GM13976 (cell line): ENCODE measurements around the gene DENND5B.

ENCODE experiments used
- DNase-seq: peaks from one replicate; pipeline ENCODE4 v3.0.0; 2012; ENCODE audit warnings: low spot score
- in situ Hi-C: fragments of 300-500 bp; cut with MboI; formaldehyde crosslinking; loops from one replicate; pipeline ENCODE4 v1.12.0; 2022; ENCODE audit warnings: low sequenced_read_pairs, mixed read lengths, inconsistent platforms; ENCODE audit not compliant: unreplicated experiment
- TF ChIP-seq, protein P1 (sequence below): IDR thresholded peaks from 2 replicates; pipeline ENCODE4 v1.5.1; 2012; ENCODE audit warnings: borderline replicate concordance, mild to moderate bottlenecking; ENCODE audit not compliant: insufficient read depth; ENCODE audit errors: extremely low read depth, missing control alignments, control extremely low read depth

Gene DENND5B

DNA sequence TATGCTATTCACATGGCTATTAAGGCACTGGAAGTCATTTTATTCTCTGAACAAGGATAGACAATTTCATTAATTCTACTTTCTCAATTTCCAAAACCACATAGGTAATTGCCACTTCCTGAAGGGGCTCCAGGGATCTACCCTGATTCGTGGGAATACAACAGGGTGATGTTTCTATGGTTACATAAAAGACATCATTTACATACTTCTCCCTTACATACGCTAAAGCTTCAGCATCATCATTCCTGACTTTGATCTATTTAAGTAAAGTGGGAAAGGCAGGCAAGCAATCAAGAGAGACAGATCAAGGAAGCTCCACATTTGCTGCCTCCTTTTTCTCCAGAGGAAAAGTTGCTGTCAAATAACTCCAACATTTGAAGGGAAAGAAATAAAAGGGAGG lies 146.2 kb downstream of the DENND5B start:
- in situ Hi-C loops, result no loop called here
- TF ChIP-seq, protein P1, sequence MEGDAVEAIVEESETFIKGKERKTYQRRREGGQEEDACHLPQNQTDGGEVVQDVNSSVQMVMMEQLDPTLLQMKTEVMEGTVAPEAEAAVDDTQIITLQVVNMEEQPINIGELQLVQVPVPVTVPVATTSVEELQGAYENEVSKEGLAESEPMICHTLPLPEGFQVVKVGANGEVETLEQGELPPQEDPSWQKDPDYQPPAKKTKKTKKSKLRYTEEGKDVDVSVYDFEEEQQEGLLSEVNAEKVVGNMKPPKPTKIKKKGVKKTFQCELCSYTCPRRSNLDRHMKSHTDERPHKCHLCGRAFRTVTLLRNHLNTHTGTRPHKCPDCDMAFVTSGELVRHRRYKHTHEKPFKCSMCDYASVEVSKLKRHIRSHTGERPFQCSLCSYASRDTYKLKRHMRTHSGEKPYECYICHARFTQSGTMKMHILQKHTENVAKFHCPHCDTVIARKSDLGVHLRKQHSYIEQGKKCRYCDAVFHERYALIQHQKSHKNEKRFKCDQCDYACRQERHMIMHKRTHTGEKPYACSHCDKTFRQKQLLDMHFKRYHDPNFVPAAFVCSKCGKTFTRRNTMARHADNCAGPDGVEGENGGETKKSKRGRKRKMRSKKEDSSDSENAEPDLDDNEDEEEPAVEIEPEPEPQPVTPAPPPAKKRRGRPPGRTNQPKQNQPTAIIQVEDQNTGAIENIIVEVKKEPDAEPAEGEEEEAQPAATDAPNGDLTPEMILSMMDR, result no peak
- no peak for DNase-seq

DNA sequence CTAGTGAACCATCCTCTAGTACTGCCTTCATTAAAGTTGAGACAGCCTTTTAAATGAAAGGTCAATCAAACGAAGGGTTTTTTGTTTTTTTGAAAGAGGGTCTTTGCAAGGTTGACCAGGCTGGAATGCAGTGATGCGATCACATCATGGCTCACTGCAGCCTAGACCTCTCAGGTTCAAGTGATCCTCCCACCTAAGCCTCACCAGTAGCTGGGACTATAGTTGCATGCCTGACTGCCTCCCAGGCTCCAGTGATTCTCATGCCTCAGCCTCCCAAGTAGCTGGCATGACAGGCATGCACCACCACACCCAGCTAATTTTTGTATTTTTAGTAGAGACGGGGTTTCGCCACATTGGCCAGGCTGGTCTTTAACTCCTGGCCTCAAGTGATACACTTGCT lies 150.3 kb downstream of the DENND5B start:
- DNase-seq, result no peak
- TF ChIP-seq, protein P1, result no peak

DNA sequence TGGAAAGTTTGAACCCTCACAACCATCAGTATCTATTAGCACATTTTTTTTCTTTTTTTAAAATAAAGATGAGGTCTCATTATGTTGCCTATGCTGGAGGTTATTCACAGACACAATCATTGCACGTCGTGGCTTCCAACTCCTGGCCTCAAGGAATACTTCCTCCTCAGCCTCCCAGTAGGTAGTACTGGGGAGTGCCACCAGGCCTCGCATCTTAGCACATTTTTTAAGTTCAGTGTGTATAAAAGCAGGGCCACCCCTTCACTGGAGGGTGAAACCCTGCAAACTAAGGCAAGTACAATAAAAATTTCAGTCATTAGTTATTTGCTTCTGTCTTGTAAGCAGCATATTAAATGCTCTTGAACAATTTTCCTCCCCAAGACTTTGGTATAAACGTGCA lies 150.8 kb downstream of the DENND5B start:
- no peak for DNase-seq
- TF ChIP-seq, protein P1, result no peak
- in situ Hi-C loops, result no loop called here

More for the DNA sequence above, 150.3 kb downstream of the DENND5B start:
- in situ Hi-C loops, result no loop called here

DNA sequence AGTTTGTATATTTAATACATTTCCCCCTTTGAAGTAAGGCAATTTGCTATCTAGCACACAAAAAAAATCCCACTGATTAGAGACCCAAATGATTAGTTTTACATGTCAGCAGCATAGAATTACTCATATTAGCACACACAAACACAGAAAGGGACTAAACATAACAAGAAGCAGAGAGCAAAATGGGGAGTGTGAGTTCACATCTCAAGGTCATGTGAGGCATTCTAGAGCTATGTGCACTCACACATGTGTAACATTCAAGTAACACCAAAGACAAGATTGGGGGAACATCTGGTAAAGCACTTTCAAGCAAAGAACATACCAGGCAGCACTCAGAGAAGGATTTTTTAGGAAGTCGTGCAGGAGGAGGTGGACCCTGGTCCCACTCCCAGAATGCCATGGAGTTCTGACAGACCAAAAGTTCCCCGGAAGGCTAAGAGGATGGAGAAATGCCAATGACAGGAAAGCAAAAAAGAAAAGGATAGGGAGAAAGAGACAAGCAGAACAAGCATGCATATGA lies 159.2 kb downstream of the DENND5B start:
- DNase-seq, result no peak
- in situ Hi-C loops, result no loop called here
- TF ChIP-seq, protein P1, result no peak

DNA sequence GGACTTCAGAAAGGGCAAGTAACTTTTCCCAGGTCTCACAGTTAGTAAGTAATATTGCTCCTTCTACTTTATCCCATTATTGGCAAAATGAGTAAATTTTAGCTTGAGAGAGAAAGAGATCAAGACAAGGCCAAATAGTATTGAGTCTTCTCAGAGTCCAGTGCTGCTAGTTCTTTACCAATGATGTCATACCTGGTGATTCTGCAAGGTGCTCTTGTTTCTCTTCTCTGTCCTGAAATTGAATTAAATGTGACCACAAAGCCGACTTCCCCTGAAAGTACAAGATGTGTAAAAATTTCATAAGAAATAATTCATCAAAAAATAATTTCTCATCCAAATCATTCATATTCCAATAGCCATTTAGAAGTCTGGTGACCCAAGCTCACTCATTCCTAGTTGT lies 167.5 kb downstream of the DENND5B start:
- in situ Hi-C loops, result no loop called here
- TF ChIP-seq, protein P1, result no peak
- no peak for DNase-seq

DNA sequence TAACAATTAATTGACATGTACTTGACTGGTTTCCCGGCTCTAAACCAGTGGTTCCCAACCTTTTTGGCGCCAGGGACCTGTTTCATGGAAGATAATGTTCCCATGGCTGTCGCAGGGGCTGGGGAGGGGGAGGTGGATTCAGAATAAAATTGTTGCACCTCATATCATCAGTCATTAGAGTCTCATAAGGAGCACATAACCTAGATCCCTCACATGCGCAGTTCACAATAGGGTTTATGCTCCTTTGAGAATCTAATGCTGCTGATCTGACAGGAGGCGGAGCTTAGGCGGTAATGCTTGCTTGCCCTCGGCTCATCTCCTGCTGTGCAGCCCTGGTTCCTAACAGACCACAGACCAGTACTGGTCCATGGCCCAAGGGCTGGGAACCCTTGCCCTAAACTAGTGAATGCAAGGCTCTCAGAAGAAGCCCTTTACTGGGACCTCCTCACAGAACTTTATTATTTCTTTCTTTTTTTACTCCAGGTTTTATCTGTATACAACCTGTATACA lies 178.6 kb downstream of the DENND5B start:
- DNase-seq, result no peak
- TF ChIP-seq, protein P1, result no peak
- in situ Hi-C loops, result no loop called here
